ENCODE results near the gene POC1A.
"Not testable (repeated sequence)": the region's sequence is repeated elsewhere in the genome, so short reads cannot be mapped to it uniquely, and the experiment has no call there.

POC1A gene

DNA sequence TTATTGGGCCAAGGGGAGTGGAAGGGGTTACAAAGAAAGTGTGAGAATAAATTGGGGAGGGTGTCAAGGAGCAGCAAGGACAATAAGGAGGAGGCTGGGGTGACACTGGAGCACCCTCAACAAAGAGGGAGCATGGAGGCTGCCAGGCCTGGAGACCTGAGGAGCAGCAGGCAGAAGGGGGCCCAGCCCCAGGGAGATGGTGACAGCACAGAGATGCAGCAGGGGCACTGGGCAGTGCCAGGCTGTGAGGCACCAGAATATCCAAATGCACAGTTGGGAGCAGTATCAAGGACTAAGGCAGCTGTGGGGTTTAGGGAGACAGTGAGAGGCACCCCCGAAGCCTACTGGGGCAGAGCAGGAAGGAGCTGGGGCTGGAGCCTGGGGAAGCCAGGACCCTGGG is 24.3 kb upstream of the POC1A start:
- POLR2A ChIA-PET, result interaction anchor here (0.9 to 1.3 kb wide), 2 partner anchors 19 to 24 kb away, joined by 3 read pairs; partner anchors contain the start of gene POC1A

DNA sequence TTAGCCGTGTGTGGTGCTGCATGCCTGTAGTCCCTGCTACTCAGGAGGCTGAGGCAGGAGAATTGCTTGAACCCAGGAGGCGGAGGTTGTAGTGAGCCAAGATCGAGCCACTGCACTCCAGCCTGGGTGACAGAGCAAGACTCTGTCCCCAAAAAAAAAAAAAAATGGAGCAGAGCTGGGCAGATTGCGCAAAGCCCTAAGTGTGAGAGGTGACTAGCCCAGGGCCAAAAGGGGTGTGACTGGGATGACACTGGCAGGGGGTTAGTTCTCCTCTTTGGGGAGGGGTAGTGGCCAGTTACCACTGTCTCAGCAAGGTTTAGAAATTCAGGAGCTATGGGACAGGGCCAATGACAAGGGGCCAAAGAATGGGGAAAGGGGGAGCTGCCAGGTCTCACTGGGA is 23.9 kb upstream of the POC1A start:
- CTCF ChIA-PET; DNase-seq (ENCODE audit: extremely low spot score): not testable (repeated sequence)
- POLR2A ChIA-PET, result interaction anchor here (0.9 to 1.3 kb wide), 2 partner anchors 19 to 24 kb away, joined by 3 read pairs; partner anchors contain the start of gene POC1A

More for the DNA sequence above, 24.3 kb upstream of the POC1A start:
- TF ChIP-seq ELF4 (IDR thresholded peaks at IDR 0.05) (no peak), CTBP1 (IDR thresholded peaks at IDR 0.05; ENCODE audit: borderline replicate concordance) (no peak), ARNT (IDR thresholded peaks at IDR 0.05) (no peak), LEF1 (IDR thresholded peaks at IDR 0.05; ENCODE audit: borderline replicate concordance) (no peak), TARDBP (IDR thresholded peaks at IDR 0.05) (no peak), FOXA1 (IDR thresholded peaks at IDR 0.05) (no peak), HDGF (IDR thresholded peaks at IDR 0.05; ENCODE audit: borderline replicate concordance) (no peak), SUZ12 (IDR thresholded peaks at IDR 0.05) (no peak), ZNF384 (IDR thresholded peaks at IDR 0.05) (no peak), FOXK2 (IDR thresholded peaks at IDR 0.05) (no peak), L3MBTL2 (conservative IDR thresholded peaks at IDR 0.05) (no peak)
- no peak for DNase-seq (ENCODE audit: extremely low spot score)
- CTCF ChIA-PET, result interaction anchor here (0.7 kb wide), 1 partner anchor 99 kb away, joined by 4 read pairs; no protein-coding TSS in a partner anchor

GRCh38 chr3:52177701-52178042 is 23.4 kb upstream of the POC1A start:
- ChIA-PET POLR2A (no interaction called here), CTCF (no interaction called here)
- TF ChIP-seq TARDBP (IDR thresholded peaks at IDR 0.05), result no peak
- TF ChIP-seq FOXA1 (IDR thresholded peaks at IDR 0.05), result no peak
- TF ChIP-seq SUZ12 (IDR thresholded peaks at IDR 0.05), result no peak
- TF ChIP-seq L3MBTL2 (conservative IDR thresholded peaks at IDR 0.05), result no peak
- no peak for TF ChIP-seq ZNF384 (IDR thresholded peaks at IDR 0.05)
- TF ChIP-seq FOXM1 (IDR thresholded peaks at IDR 0.05; ENCODE audit: borderline replicate concordance), result no peak
- no peak for TF ChIP-seq ELF4 (IDR thresholded peaks at IDR 0.05)
- TF ChIP-seq, protein P1, sequence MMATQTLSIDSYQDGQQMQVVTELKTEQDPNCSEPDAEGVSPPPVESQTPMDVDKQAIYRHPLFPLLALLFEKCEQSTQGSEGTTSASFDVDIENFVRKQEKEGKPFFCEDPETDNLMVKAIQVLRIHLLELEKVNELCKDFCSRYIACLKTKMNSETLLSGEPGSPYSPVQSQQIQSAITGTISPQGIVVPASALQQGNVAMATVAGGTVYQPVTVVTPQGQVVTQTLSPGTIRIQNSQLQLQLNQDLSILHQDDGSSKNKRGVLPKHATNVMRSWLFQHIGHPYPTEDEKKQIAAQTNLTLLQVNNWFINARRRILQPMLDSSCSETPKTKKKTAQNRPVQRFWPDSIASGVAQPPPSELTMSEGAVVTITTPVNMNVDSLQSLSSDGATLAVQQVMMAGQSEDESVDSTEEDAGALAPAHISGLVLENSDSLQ (IDR thresholded peaks at IDR 0.05), result no peak
- no peak for TF ChIP-seq HDGF (IDR thresholded peaks at IDR 0.05; ENCODE audit: borderline replicate concordance)
- TF ChIP-seq NFRKB (IDR thresholded peaks at IDR 0.05), result no peak
- no peak for TF ChIP-seq LEF1 (IDR thresholded peaks at IDR 0.05; ENCODE audit: borderline replicate concordance)
- TF ChIP-seq BHLHE40 (IDR thresholded peaks at IDR 0.05; ENCODE audit: borderline replicate concordance), result no peak
- TF ChIP-seq ARNT (IDR thresholded peaks at IDR 0.05), result no peak
- TF ChIP-seq FOXK2 (IDR thresholded peaks at IDR 0.05), result no peak
- no peak for TF ChIP-seq CTBP1 (IDR thresholded peaks at IDR 0.05; ENCODE audit: borderline replicate concordance)
- no peak for TF ChIP-seq SP1 (IDR thresholded peaks at IDR 0.05)
- DNase-seq (ENCODE audit: extremely low spot score), result no peak

DNA sequence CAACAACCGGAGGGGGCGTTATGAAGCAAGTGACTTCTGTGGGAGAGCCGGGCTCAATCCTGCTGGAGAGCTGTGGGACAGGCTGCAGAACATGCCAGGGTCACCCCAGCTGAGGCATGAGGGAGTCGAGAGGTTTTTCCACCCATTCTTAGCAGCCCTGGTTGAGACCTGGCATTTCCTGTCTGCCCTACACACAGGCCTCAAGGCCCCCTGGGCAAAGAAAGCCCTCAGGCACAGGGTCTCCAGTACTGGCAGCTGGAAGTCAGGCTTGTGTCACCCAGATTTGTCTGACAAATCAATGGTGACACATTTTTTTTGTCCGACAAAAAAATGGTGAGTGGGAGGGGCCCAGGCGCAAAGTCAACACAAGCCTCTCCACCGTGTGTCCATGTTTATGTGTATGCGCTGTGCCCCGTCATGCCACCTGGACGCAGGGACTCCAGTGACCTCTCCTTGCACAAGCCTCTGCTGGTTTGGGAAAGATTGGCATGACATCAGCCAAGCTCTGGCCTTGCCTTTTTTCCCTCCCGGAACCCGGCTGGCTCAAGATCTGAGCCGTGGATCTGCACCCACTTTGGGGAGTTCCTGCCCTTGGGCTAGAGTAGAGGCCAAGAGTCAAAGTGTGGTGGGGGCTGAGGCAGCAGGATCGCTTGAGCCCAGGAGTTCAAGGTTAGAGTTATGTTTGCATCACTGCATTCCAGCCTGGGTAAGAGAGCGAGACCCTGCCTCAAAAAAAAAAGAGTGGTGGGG is 22.9 kb upstream of the POC1A start:
- ChIA-PET POLR2A (interaction anchor here (0.8 kb wide), 1 partner anchor 22 kb away, joined by 5 read pairs; the partner anchor contains the start of gene POC1A), CTCF (interaction anchor here (0.6 kb wide), 1 partner anchor 162 kb away, joined by 5 read pairs; no protein-coding TSS in a partner anchor)
- DNase-seq (ENCODE audit: extremely low spot score), result no peak

DNA sequence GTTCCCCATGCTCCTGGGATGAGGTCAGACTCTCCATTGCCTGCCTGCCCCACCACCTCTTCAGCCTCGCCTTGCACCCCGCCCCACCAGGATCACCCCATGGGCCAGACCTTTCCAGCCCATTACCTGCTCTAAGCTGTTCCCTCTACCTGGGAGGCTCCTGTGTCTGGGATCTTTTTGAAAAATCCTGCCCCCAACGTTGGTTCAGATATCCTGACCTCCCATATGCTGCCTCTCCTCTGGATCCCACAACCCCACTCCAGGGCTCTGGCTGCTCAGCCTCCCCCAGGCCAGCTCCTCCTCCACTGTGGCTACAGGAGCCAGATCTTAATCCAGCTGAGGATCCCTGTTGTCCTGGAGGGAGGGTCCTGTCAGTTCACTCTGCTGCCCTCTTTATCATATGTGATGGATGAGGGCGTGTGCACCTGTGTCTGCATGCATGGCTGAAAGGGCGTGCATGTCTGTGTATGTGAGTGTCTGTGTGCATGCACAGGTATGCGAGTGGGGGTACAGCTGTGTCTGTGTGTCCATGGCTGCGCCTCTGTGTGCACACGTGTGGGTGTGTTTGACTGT is 22.0 kb upstream of the POC1A start:
- ChIA-PET POLR2A (interaction anchor here (0.8 kb wide), 1 partner anchor 22 kb away, joined by 5 read pairs; the partner anchor contains the start of gene POC1A), CTCF (interaction anchor here (0.6 kb wide), 1 partner anchor 163 kb away, joined by 5 read pairs; no protein-coding TSS in a partner anchor)
- TF ChIP-seq FOXK2 (IDR thresholded peaks at IDR 0.05) (no peak), TARDBP (IDR thresholded peaks at IDR 0.05) (no peak)
- DNase-seq (ENCODE audit: extremely low spot score), result no peak

More for the DNA sequence above, 22.9 kb upstream of the POC1A start:
- no peak for TF ChIP-seq FOXM1 (IDR thresholded peaks at IDR 0.05; ENCODE audit: borderline replicate concordance)
- TF ChIP-seq LEF1 (IDR thresholded peaks at IDR 0.05; ENCODE audit: borderline replicate concordance), result no peak
- TF ChIP-seq, protein P1 (IDR thresholded peaks at IDR 0.05), result no peak
- no peak for TF ChIP-seq FOXA1 (IDR thresholded peaks at IDR 0.05)
- no peak for TF ChIP-seq HDGF (IDR thresholded peaks at IDR 0.05; ENCODE audit: borderline replicate concordance)
- no peak for TF ChIP-seq BHLHE40 (IDR thresholded peaks at IDR 0.05; ENCODE audit: borderline replicate concordance)
- TF ChIP-seq FOXK2 (IDR thresholded peaks at IDR 0.05), result no peak
- TF ChIP-seq NFRKB (IDR thresholded peaks at IDR 0.05), result no peak
- no peak for TF ChIP-seq L3MBTL2 (conservative IDR thresholded peaks at IDR 0.05)
- no peak for TF ChIP-seq TARDBP (IDR thresholded peaks at IDR 0.05)
- TF ChIP-seq ARNT (IDR thresholded peaks at IDR 0.05), result no peak
- no peak for TF ChIP-seq SP1 (IDR thresholded peaks at IDR 0.05)
- no peak for TF ChIP-seq SUZ12 (IDR thresholded peaks at IDR 0.05)
- no peak for TF ChIP-seq ZNF384 (IDR thresholded peaks at IDR 0.05)
- no peak for TF ChIP-seq CTBP1 (IDR thresholded peaks at IDR 0.05; ENCODE audit: borderline replicate concordance)
- TF ChIP-seq ELF4 (IDR thresholded peaks at IDR 0.05), result no peak

DNA sequence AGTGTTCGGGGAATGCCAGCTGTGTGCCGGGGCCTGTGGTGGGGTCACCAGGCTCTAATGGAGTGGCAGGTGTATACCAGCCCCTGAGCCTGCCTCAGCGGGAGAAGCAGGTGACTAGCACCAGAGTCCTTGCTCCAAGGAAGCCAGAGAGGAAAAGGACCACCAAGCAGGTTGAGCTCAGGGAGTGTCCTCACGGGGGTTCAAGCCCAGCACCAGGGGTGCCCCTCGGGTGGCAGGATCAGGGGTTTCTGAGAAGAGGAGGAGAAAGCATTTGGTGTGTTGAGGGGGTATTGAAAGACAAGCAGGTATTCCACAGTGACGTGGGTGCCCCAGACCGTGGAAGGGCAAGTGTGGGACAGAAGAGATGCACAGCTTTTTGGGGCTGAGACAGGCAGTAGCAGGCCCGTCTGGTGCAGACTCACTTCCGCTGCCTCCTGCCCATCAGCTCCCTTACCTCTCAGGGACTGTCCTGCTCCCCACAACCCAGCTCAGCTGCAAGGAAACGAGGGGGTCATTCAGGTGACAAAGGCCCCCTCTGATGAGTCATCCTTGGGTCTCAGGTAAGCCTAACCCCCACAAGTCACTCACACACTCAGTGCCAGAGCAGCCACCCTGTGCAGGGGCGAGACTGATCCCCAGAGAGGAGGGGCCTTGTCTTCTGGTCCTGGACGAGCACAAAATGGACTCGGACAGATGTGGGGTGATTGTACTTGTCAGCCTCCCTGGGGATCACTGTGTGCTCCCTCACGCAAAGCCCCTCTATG is 21.4 kb upstream of the POC1A start:
- CTCF ChIA-PET, result no interaction called here
- no peak for DNase-seq (ENCODE audit: extremely low spot score)
- POLR2A ChIA-PET, result interaction anchor here (1.4 to 1.5 kb wide), 2 partner anchors 21 to 22 kb away, joined by 6 read pairs; partner anchors contain the start of genes ALAS1 and POC1A
- no peak for TF ChIP-seq NFRKB (IDR thresholded peaks at IDR 0.05)
- no peak for TF ChIP-seq CTBP1 (IDR thresholded peaks at IDR 0.05; ENCODE audit: borderline replicate concordance)
- no peak for TF ChIP-seq FOXA1 (IDR thresholded peaks at IDR 0.05)
- no peak for TF ChIP-seq ARNT (IDR thresholded peaks at IDR 0.05)
- no peak for TF ChIP-seq HDGF (IDR thresholded peaks at IDR 0.05; ENCODE audit: borderline replicate concordance)

Data from HEK293T (cell line).